Jurkat, Clone E6-1 (cell line): Measurements from ENCODE around the gene CCNDBP1.

Experiments
- DNase-seq: peaks from one replicate; pipeline ENCODE4 v3.0.0-alpha.2; 2011; ENCODE audit warnings: low read depth, low spot score
- H3K4me3 ChIP-seq: 2 replicates; pipeline ENCODE4 v1.5.1; 2011; ENCODE audit warnings: mild to moderate bottlenecking, low read length, control low read depth, moderate library complexity

Gene CCNDBP1

DNA sequence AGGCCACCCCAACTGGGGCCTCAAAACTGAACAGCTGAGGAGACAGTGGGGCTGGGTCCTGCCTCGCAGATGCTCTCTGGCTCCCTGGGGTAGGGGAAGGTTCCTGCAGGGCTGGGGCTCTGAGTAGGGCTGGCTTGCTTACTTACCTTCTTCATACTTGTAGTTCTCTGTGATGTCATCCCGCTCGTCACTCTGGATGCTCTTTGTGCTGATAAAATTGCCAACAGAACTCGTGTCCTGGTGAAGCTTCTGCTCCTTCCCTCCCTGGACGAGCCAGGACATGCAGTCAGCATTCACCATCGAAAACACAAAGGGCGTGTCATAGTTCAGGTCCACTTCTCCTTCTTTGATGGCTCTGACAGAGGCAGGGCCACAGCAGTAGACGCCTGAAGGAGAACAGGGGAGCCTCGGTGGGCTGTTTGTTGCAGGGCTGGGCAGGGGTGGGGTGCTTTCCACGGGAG lies 53.5 kb downstream of the CCNDBP1 start:
- no peak overlapping the region for H3K4me3 ChIP-seq
- DNase-seq: no peak

DNA sequence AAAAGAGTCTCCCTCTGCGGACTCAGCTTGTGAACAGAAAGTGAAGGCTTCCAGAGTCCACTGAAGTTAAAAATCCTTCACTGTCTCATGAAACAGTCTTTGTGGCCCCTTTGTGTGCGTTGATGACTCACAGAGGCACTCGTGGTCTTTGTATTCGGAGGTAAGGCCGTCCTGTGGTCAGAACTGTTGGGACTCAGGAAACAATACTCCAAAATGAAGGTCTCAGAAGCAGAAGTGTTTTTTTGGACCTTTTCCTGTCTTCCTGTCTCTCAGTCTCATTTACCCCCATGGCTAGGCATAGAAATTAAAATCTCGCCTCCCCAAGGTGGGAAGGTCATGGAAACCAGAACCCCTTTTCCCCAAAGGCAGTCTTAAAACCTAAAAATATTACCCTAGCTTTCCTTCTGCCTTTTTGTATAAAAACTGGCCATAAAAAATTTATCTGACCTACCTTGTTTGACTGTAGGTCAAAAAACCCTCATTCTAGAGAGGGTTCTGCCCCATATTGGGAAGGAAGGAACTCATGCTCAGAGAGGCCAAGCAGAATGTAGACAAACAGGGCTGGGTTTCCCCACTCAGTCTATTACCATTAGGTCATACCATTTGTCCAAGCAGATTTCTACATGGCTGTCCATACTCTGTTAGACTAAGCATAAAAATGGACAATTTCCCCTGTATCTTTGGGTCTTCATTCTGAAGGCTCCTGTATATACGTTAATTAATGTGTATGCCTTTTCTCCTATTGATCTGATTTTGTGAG lies 54.7 kb downstream of the CCNDBP1 start:
- DNase-seq: no peak
- no peak overlapping the region for H3K4me3 ChIP-seq

DNA sequence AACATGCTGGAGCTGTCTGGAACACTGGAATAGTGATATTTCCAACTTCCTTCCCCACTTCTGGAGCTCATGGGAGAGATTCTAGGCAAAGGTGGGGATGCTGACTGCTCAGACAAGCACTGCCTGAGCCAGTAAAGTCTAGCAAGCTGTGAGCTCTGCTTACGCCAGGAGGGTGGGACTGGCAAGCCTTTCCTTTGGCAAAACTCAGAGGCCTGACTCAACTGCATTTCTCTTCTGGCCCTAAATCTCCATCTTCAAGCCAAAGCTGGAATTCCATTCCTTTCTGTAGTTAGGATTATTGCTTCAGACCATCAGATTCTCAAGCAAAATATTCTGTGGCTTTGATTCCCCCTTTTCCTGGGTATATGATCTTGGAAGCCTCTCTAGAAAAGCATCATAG lies 55.9 kb downstream of the CCNDBP1 start:
- DNase-seq: no peak
- H3K4me3 ChIP-seq: no peak overlapping the region

DNA sequence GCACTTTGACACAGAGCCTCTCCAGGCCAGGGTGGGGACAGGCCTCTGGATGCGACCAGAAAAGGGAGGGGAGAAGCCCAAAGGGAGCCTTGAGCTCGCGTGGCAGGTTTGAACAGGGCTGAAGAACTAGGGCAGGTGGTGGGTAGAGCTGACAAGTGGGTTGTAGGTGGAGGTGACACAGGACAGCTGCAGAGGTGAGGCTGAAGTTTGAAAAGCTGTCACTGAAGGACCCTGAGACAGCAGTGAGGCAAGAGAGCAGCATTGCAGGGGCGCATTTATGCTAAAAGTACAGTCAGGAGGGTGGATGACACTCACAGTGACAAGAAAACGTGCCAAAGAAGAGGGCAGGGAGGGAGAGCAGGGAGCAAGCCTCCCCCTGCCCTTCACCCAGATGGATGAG lies 57.4 kb downstream of the CCNDBP1 start:
- no peak overlapping the region for H3K4me3 ChIP-seq
- DNase-seq: no peak

GRCh38 chr15:43243020-43243645 lies 57.9 kb downstream of the CCNDBP1 start:
- DNase-seq: no peak

DNA sequence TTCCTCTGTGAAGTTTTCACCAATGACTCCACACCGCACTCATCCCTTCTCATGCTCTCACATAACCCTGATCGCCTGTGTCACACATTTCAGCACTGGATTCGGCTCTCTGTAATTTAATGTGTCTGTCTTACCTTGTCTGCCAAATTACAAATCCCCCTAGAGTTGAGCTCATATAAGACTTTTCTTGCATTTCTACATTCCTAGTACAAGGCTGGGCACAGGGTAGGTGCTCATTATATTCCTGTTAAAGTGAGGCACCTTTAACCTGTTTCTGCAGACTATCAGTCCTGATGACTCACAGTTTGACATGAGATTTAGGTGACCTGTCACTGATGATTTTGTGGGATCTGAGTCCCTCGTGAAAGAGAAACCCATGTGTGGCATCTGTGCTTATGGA lies 58.9 kb downstream of the CCNDBP1 start:
- no peak for DNase-seq
- H3K4me3 ChIP-seq: no peak overlapping the region

More at GRCh38 chr15:43243020-43243645, 57.9 kb downstream of the CCNDBP1 start:
- no peak overlapping the region for H3K4me3 ChIP-seq

GRCh38 chr15:43246261-43246774 lies 61.1 kb downstream of the CCNDBP1 start:
- no peak for DNase-seq
- no peak overlapping the region for H3K4me3 ChIP-seq
